Mesendoderm (in vitro differentiated cells): ENCODE results near the gene TRHDE.

Source experiments
- DNase-seq: peaks from one replicate; pipeline ENCODE4 v3.0.0; 2013
- H2AK5ac ChIP-seq: 2 replicates; pipeline ENCODE4 v1.6.1; 2013; ENCODE audit warnings: low read length, inconsistent platforms
- H2BK120ac ChIP-seq: 2 replicates; pipeline ENCODE4 v1.6.1; 2013; ENCODE audit warnings: low read depth, mild to moderate bottlenecking, low read length, moderate library complexity, mixed read lengths
- H2BK15ac ChIP-seq: replicated peaks from 2 replicates; pipeline ENCODE4 v1.6.1; 2013; ENCODE audit warnings: low read depth, mild to moderate bottlenecking, moderate library complexity
- H2BK5ac ChIP-seq: 2 replicates; pipeline ENCODE4 v1.6.1; 2013; ENCODE audit warnings: low read length, inconsistent platforms
- H3K18ac ChIP-seq: 2 replicates; pipeline ENCODE4 v1.6.1; 2013; ENCODE audit warnings: mild to moderate bottlenecking, low read length, mixed read lengths
- H3K23ac ChIP-seq: one replicate; pipeline ENCODE4 v1.6.1; 2013; ENCODE audit warnings: low read length
- H3K27ac ChIP-seq: 2 replicates; pipeline ENCODE4 v1.5.1; 2013; ENCODE audit warnings: low read depth, mild to moderate bottlenecking, inconsistent platforms, low read length, moderate library complexity
- H3K27me3 ChIP-seq: 2 replicates; pipeline ENCODE4 v1.6.1; 2013; ENCODE audit warnings: low read length, control low read depth, mild to moderate bottlenecking, inconsistent platforms; ENCODE audit not compliant: insufficient read depth, poor library complexity
- H3K36me3 ChIP-seq: 2 replicates; pipeline ENCODE4 v1.6.1; 2013; ENCODE audit warnings: low read length, inconsistent platforms; ENCODE audit not compliant: control insufficient read depth, insufficient read depth
- H3K4ac ChIP-seq: one replicate; pipeline ENCODE4 v1.6.1; 2013; ENCODE audit warnings: low read depth, mild to moderate bottlenecking, low read length, moderate library complexity
- H3K4me1 ChIP-seq: 2 replicates; pipeline ENCODE4 v1.6.1; 2013; ENCODE audit warnings: low read depth, low read length, inconsistent platforms; ENCODE audit not compliant: control insufficient read depth
- H3K4me2 ChIP-seq: 2 replicates; pipeline ENCODE4 v1.6.1; 2013; ENCODE audit warnings: low read length
- H3K4me3 ChIP-seq: 2 replicates; pipeline ENCODE4 v1.5.1; 2013; ENCODE audit warnings: mild to moderate bottlenecking, low read length
- H3K56ac ChIP-seq: one replicate; pipeline ENCODE4 v1.6.1; 2013; ENCODE audit warnings: low read length
- H3K79me1 ChIP-seq: 2 replicates; pipeline ENCODE4 v1.6.1; 2013; ENCODE audit warnings: low read length, inconsistent platforms
- H3K79me2 ChIP-seq: 2 replicates; pipeline ENCODE4 v1.6.1; 2013; ENCODE audit warnings: mild to moderate bottlenecking, low read length; ENCODE audit not compliant: control insufficient read depth, insufficient read depth
- H3K9ac ChIP-seq: 2 replicates; pipeline ENCODE4 v1.6.1; 2013; ENCODE audit warnings: low read length, inconsistent platforms
- H4K5ac ChIP-seq: one replicate; pipeline ENCODE4 v1.6.1; 2013; ENCODE audit warnings: low read length
- H4K8ac ChIP-seq: one replicate; pipeline ENCODE4 v1.6.1; 2013; ENCODE audit warnings: low read depth, mild to moderate bottlenecking, control low read depth, low read length, moderate library complexity
- WGBS: extraction: QIAGEN DNeasy Blood & Tissue Kit; methylation state at CpG from one replicate; pipeline ENCODE4 v1.1.7; 2013; ENCODE audit warnings: low lambda C conversion rate, missing lambda C conversion rate; ENCODE audit not compliant: insufficient coverage; ENCODE audit errors: extremely low coverage; 5-methylcytosine and 5-hydroxymethylcytosine counted together

Gene TRHDE

GRCh38 chr12:72241552-72241951 lies 30.6 kb upstream of the TRHDE start:
- no peak overlapping the region for H2BK120ac ChIP-seq
- H3K4me1 ChIP-seq, result no peaks in the 10 kb centered on the region
- H3K9ac ChIP-seq, result no peak overlapping the region
- no peak overlapping the region for H3K18ac ChIP-seq
- H3K27me3 ChIP-seq, result no peaks in the 10 kb centered on the region
- H3K79me1 ChIP-seq, result no peaks in the 10 kb centered on the region
- no peak overlapping the region for H3K27ac ChIP-seq
- no peak overlapping the region for H2BK5ac ChIP-seq
- H3K4me3 ChIP-seq, result no peak overlapping the region
- no peaks in the 10 kb centered on the region for H3K36me3 ChIP-seq
- no peak for DNase-seq
- no peak overlapping the region for H3K23ac ChIP-seq
- no CpG with 5 or more reads among the region's 3 CpGs for WGBS
- no peaks in the 10 kb centered on the region for H3K79me2 ChIP-seq
- no peak overlapping the region for H4K5ac ChIP-seq
- no peak overlapping the region for H3K56ac ChIP-seq
- no peak overlapping the region for H2AK5ac ChIP-seq
- H3K4me2 ChIP-seq, result no peak overlapping the region
- H4K8ac ChIP-seq, result no peak overlapping the region
- no peak overlapping the region for H2BK15ac ChIP-seq
- no peak overlapping the region for H3K4ac ChIP-seq

- H3K23ac ChIP-seq, result no peak overlapping the region
- H4K8ac ChIP-seq, result no peak overlapping the region
- no peak overlapping the region for H3K18ac ChIP-seq
- H3K79me2 ChIP-seq, result no peaks in the 10 kb centered on the region
- no peak overlapping the region for H2BK120ac ChIP-seq
- H3K36me3 ChIP-seq, result no peaks in the 10 kb centered on the region
- no peak overlapping the region for H2BK5ac ChIP-seq
- no peaks in the 10 kb centered on the region for H3K4me1 ChIP-seq
- no CpG with 5 or more reads among the region's 2 CpGs for WGBS
- H3K4ac ChIP-seq, result no peak overlapping the region
- H3K4me3 ChIP-seq, result no peak overlapping the region
- no peak overlapping the region for H3K27ac ChIP-seq
- H4K5ac ChIP-seq, result no peak overlapping the region
- no peak for DNase-seq
- no peak overlapping the region for H2BK15ac ChIP-seq
- no peaks in the 10 kb centered on the region for H3K27me3 ChIP-seq
- no peaks in the 10 kb centered on the region for H3K79me1 ChIP-seq
- no peak overlapping the region for H3K56ac ChIP-seq
- no peak overlapping the region for H3K4me2 ChIP-seq
- no peak overlapping the region for H2AK5ac ChIP-seq
- H3K9ac ChIP-seq, result no peak overlapping the region
These were observed 29.2 kb upstream of the TRHDE start for GRCh38 chr12:72242946-72243345.

DNA sequence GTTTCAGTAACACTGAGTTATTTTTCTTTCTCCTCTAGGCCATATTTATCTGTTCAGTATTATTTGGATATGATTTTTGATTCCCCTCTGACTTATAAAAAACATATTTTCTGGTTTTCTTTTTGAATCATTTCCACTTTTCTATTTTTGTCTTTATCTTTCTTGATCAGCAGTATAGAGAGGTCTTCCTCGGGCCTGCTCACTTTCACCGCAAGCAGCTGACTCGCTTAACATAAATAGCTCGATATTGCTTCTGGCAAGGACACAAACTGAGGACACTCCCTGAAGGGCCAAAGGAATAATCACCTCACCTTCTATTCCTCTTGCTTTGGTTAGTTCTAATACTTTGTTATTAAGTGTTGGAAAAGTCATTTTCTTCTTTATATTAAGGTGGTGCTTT lies 25.8 kb upstream of the TRHDE start:
- Histone ChIP-seq H2BK5ac (no peak overlapping the region), H3K27me3 (no peaks in the 10 kb centered on the region), H2BK120ac (no peak overlapping the region), H3K4me3 (no peak overlapping the region), H4K8ac (no peak overlapping the region), H3K4me1 (no peaks in the 10 kb centered on the region), H2AK5ac (no peak overlapping the region), H3K18ac (no peak overlapping the region), H3K9ac (no peak overlapping the region), H2BK15ac (no peak overlapping the region), H3K79me1 (no peaks in the 10 kb centered on the region), H3K27ac (no peak overlapping the region), H3K4ac (no peak overlapping the region), H3K23ac (no peak overlapping the region), H4K5ac (no peak overlapping the region), H3K4me2 (no peak overlapping the region), H3K56ac (no peak overlapping the region), H3K79me2 (no peaks in the 10 kb centered on the region), H3K36me3 (no peaks in the 10 kb centered on the region)
- WGBS, result no CpG with 5 or more reads among the region's 4 CpGs
- DNase-seq, result no peak

GRCh38 chr12:72250346-72250745 lies 21.8 kb upstream of the TRHDE start:
- H4K8ac ChIP-seq, result no peak overlapping the region
- H3K4me1 ChIP-seq, result no peaks in the 10 kb centered on the region
- no peak overlapping the region for H3K23ac ChIP-seq
- H3K36me3 ChIP-seq, result no peaks in the 10 kb centered on the region
- H2AK5ac ChIP-seq, result no peak overlapping the region
- no peaks in the 10 kb centered on the region for H3K79me1 ChIP-seq
- no peaks in the 10 kb centered on the region for H3K27me3 ChIP-seq
- H3K56ac ChIP-seq, result no peak overlapping the region
- no peak overlapping the region for H3K27ac ChIP-seq
- no peak overlapping the region for H3K4me2 ChIP-seq
- no peaks in the 10 kb centered on the region for H3K79me2 ChIP-seq
- H3K4ac ChIP-seq, result no peak overlapping the region
- no CpG with 5 or more reads among the region's 2 CpGs for WGBS
- H4K5ac ChIP-seq, result no peak overlapping the region
- no peak overlapping the region for H2BK15ac ChIP-seq
- no peak overlapping the region for H3K18ac ChIP-seq
- no peak overlapping the region for H3K9ac ChIP-seq
- no peak for DNase-seq
- no peak overlapping the region for H2BK120ac ChIP-seq
- H3K4me3 ChIP-seq, result no peak overlapping the region
- no peak overlapping the region for H2BK5ac ChIP-seq

- Histone ChIP-seq H3K9ac (no peak overlapping the region), H4K5ac (no peak overlapping the region), H2AK5ac (no peak overlapping the region), H3K4me1 (no peaks in the 10 kb centered on the region), H3K36me3 (no peaks in the 10 kb centered on the region), H3K79me2 (no peaks in the 10 kb centered on the region), H2BK120ac (no peak overlapping the region), H3K4me3 (no peak overlapping the region), H3K56ac (no peak overlapping the region), H3K79me1 (no peaks in the 10 kb centered on the region), H3K23ac (no peak overlapping the region), H3K27me3 (no peaks in the 10 kb centered on the region), H3K4ac (no peak overlapping the region), H3K18ac (no peak overlapping the region), H3K27ac (no peak overlapping the region), H2BK15ac (no peak overlapping the region), H4K8ac (no peak overlapping the region), H3K4me2 (no peak overlapping the region), H2BK5ac (no peak overlapping the region)
- WGBS, result no CpG with 5 or more reads among the region's 1 CpG
- DNase-seq, result no peak
These were observed 15.4 kb upstream of the TRHDE start for GRCh38 chr12:72256725-72257124.

DNA sequence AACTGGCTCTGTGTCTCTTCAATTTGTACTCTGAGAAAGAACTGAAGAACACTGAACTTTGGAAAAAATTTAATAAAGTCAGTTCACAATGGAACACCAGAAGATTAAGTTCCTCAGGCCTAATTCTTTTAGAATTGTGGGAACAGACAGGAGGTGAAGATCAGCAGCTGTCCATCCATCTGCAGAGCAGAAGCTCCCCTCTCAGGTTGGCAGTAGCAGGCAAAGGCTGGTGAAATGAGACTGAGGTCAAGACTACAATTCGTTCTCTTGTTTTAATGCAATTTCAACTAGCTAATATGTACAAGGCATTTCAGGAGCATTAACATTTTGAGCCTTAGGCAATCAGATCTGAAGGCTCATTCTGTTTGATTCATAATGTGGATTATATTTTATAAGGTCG lies 10.3 kb upstream of the TRHDE start:
- H3K56ac ChIP-seq, result no peak overlapping the region
- H3K27me3 ChIP-seq, result no peaks in the 10 kb centered on the region
- H3K79me1 ChIP-seq, result no peaks in the 10 kb centered on the region
- no peak overlapping the region for H2BK5ac ChIP-seq
- H3K4me3 ChIP-seq, result no peak overlapping the region
- H3K36me3 ChIP-seq, result no peaks in the 10 kb centered on the region
- no CpG with 5 or more reads among the region's 2 CpGs for WGBS
- H3K79me2 ChIP-seq, result no peaks in the 10 kb centered on the region
- no peak overlapping the region for H2BK15ac ChIP-seq
- no peak overlapping the region for H4K8ac ChIP-seq
- DNase-seq, result no peak
- H3K27ac ChIP-seq, result no peak overlapping the region
- no peak overlapping the region for H3K18ac ChIP-seq
- no peak overlapping the region for H3K4me2 ChIP-seq
- H3K9ac ChIP-seq, result no peak overlapping the region
- H4K5ac ChIP-seq, result no peak overlapping the region
- H3K23ac ChIP-seq, result no peak overlapping the region
- no peak overlapping the region for H2AK5ac ChIP-seq
- no peaks in the 10 kb centered on the region for H3K4me1 ChIP-seq
- no peak overlapping the region for H2BK120ac ChIP-seq
- no peak overlapping the region for H3K4ac ChIP-seq
